ENCODE results near the gene THSD7A.

- TF ChIP-seq, protein P1, sequence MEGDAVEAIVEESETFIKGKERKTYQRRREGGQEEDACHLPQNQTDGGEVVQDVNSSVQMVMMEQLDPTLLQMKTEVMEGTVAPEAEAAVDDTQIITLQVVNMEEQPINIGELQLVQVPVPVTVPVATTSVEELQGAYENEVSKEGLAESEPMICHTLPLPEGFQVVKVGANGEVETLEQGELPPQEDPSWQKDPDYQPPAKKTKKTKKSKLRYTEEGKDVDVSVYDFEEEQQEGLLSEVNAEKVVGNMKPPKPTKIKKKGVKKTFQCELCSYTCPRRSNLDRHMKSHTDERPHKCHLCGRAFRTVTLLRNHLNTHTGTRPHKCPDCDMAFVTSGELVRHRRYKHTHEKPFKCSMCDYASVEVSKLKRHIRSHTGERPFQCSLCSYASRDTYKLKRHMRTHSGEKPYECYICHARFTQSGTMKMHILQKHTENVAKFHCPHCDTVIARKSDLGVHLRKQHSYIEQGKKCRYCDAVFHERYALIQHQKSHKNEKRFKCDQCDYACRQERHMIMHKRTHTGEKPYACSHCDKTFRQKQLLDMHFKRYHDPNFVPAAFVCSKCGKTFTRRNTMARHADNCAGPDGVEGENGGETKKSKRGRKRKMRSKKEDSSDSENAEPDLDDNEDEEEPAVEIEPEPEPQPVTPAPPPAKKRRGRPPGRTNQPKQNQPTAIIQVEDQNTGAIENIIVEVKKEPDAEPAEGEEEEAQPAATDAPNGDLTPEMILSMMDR (CRISPR knock-in tag; IDR thresholded peaks at IDR 0.05), result no peak
- no peak for TF ChIP-seq FOXK2 (IDR thresholded peaks at IDR 0.05)
- no peak for TF ChIP-seq IRF9 (CRISPR knock-in tag; IDR thresholded peaks at IDR 0.05; ENCODE audit: borderline replicate concordance)
- no peak for TF ChIP-seq EP300 (IDR thresholded peaks at IDR 0.05; ENCODE audit: low read depth in 2 of 2, low read length in 2 of 2)
- no peak for TF ChIP-seq EP300 (CRISPR knock-in tag; IDR thresholded peaks at IDR 0.05; ENCODE audit: borderline replicate concordance)
Observed at GRCh38 chr7:11457419-11457818, 374.6 kb downstream of the THSD7A start.
